Measurements from ENCODE around the gene CDK5R1. TPM values are rescaled to one million over a fixed set of nuclear protein-coding genes. Genes with fewer than 3 reads are reported as not detected.
A peak's percentile ranks its signal among the peaks of the same experiment; 100 is the strongest.

The CDK5R1 gene
- total RNA-seq, 4 donors from 2014 or later, result 1.3 to 41.2 (median 2.4) TPM

GRCh38 chr17:32516940-32517701, 30.3 kb downstream of the CDK5R1 start:
- DNase-seq, result no peak
- H3K9me3 ChIP-seq, result no peaks in the 10 kb centered on the region
- intact Hi-C loops (cut with DNase I; ENCODE audit: low total_unique reads) (no loop called here), in situ Hi-C loops (cut with MboI; ENCODE audit: low pct_ligation_motif_present in 1 of 4, low pct_unique_long_range_greater_than_20kb in 1 of 4, low sequenced_read_pairs in 3 of 4) (no loop called here)
- TF ChIP-seq CTCF (IDR thresholded peaks at IDR 0.05) (no peak), POLR2AphosphoS5 (IDR thresholded peaks at IDR 0.05) (no peak), POLR2A (IDR thresholded peaks at IDR 0.05) (no peak), EP300 (IDR thresholded peaks at IDR 0.05; ENCODE audit: low read depth) (no peak)
- H3K4me3 ChIP-seq, result no peak overlapping the region
- H3K27me3 ChIP-seq, result no peaks in the 10 kb centered on the region
- no peak overlapping the region for H3K27ac ChIP-seq
- WGBS, 2 donors (ENCODE audit: low coverage in 1 of 2), result 78 to 86% methylated on average over 6 to 12 of the region's 12 CpGs
- H3K36me3 ChIP-seq, result no peaks in the 10 kb centered on the region
- H3K4me1 ChIP-seq, result peaks cover 0 to 16% (median 4%) of the 10 kb centered on the region in 4 donors

GRCh38 chr17:32517982-32518381, 31.2 kb downstream of the CDK5R1 start:
- Histone ChIP-seq H3K36me3 (no peaks in the 10 kb centered on the region), H3K27ac (no peak overlapping the region), H3K27me3 (no peaks in the 10 kb centered on the region), H3K4me3 (no peak overlapping the region), H3K4me1 (peaks cover 0 to 16% (median 4%) of the 10 kb centered on the region in 4 donors), H3K9me3 (no peaks in the 10 kb centered on the region)
- TF ChIP-seq EP300 (IDR thresholded peaks at IDR 0.05; ENCODE audit: low read depth) (no peak), POLR2A (IDR thresholded peaks at IDR 0.05) (no peak), CTCF (IDR thresholded peaks at IDR 0.05) (no peak), POLR2AphosphoS5 (IDR thresholded peaks at IDR 0.05) (no peak)
- in situ Hi-C loops (cut with MboI; ENCODE audit: low pct_ligation_motif_present in 1 of 4, low pct_unique_long_range_greater_than_20kb in 1 of 4, low sequenced_read_pairs in 3 of 4), result no loop called here
- DNase-seq, result no peak
- 95 to 96% methylated on average over 3 to 7 of the region's 7 CpGs for WGBS, 2 donors (ENCODE audit: low coverage in 1 of 2)
- intact Hi-C loops (cut with DNase I; ENCODE audit: low total_unique reads), result no loop called here

- H3K9me3 ChIP-seq, result no peaks in the 10 kb centered on the region
- peak overlapping the region in 1 of 4 donors; percentile 23 for H3K27ac ChIP-seq
- 81% methylated on average over 22 of the region's 31 CpGs; no CpG with 5 or more reads in 1 of the 2 donors for WGBS, 2 donors (ENCODE audit: low coverage in 1 of 2)
- no peaks in the 10 kb centered on the region for H3K27me3 ChIP-seq
- intact Hi-C loops (cut with DNase I; ENCODE audit: low total_unique reads), result no loop called here
- H3K4me1 ChIP-seq, result peaks cover 0 to 16% (median 4%) of the 10 kb centered on the region in 4 donors
- no peak for DNase-seq
- no peak for TF ChIP-seq CTCF (IDR thresholded peaks at IDR 0.05)
- no peak for TF ChIP-seq POLR2A (IDR thresholded peaks at IDR 0.05)
- no peak for TF ChIP-seq POLR2AphosphoS5 (IDR thresholded peaks at IDR 0.05)
- TF ChIP-seq EP300 (IDR thresholded peaks at IDR 0.05; ENCODE audit: low read depth), result no peak
- peak overlapping the region in 3 of 4 donors; percentile 14 to 58 (median 37) for H3K4me3 ChIP-seq
- no peaks in the 10 kb centered on the region for H3K36me3 ChIP-seq
- in situ Hi-C loops (cut with MboI; ENCODE audit: low pct_ligation_motif_present in 1 of 4, low pct_unique_long_range_greater_than_20kb in 1 of 4, low sequenced_read_pairs in 3 of 4), result no loop called here
Observed at GRCh38 chr17:32518646-32519227, 31.9 kb downstream of the CDK5R1 start.

- peak overlapping the region in 2 of 4 donors; percentile 23 to 41 for H3K27ac ChIP-seq
- H3K36me3 ChIP-seq, result no peaks in the 10 kb centered on the region
- peak overlapping the region; percentile 14 to 58 (median 35) for H3K4me3 ChIP-seq
- in situ Hi-C loops (cut with MboI; ENCODE audit: low pct_ligation_motif_present in 1 of 4, low pct_unique_long_range_greater_than_20kb in 1 of 4, low sequenced_read_pairs in 3 of 4), result no loop called here
- 47 to 67% methylated on average over 1 to 53 of the region's 61 CpGs for WGBS, 2 donors (ENCODE audit: low coverage in 1 of 2)
- intact Hi-C loops (cut with DNase I; ENCODE audit: low total_unique reads), result no loop called here
- peaks cover 0 to 16% (median 4%) of the 10 kb centered on the region in 4 donors for H3K4me1 ChIP-seq
- H3K27me3 ChIP-seq, result no peaks in the 10 kb centered on the region
- no peaks in the 10 kb centered on the region for H3K9me3 ChIP-seq
- peak; percentile 49 for DNase-seq
- no peak for TF ChIP-seq CTCF (IDR thresholded peaks at IDR 0.05)
- TF ChIP-seq EP300 (IDR thresholded peaks at IDR 0.05; ENCODE audit: low read depth), result no peak
- no peak for TF ChIP-seq POLR2AphosphoS5 (IDR thresholded peaks at IDR 0.05)
- TF ChIP-seq POLR2A (IDR thresholded peaks at IDR 0.05), result no peak
Observed at GRCh38 chr17:32519228-32520103, 32.7 kb downstream of the CDK5R1 start.

Data from transverse colon (tissue), 4 donors.